Neural progenitor cell (in vitro differentiated cells): ENCODE data around the gene TRIM36.

Experiments used
- CTCF ChIP-seq: fragments of 200-600 bp; sonication (generic); IDR thresholded peaks from 2 replicates; pipeline ENCODE4 v1.5.1; 2017; ENCODE audit warnings: antibody characterized with exemption, mild to moderate bottlenecking
- EZH2 ChIP-seq: fragments of 200-600 bp; sonication (generic); IDR thresholded peaks from 2 replicates; pipeline ENCODE4 v1.6.1; 2017; ENCODE audit warnings: antibody characterized with exemption, mild to moderate bottlenecking, moderate library complexity

- TF ChIP-seq EZH2 (no peak), CTCF (no peak)
These were observed 8.7 kb downstream of the TRIM36 start for GRCh38 chr5:115160975-115161475.
